CD4-positive, alpha-beta T cell (primary cell): ENCODE results near the gene PPP1R13B. TPM values are rescaled to one million over a fixed set of nuclear protein-coding genes. Genes with fewer than 3 reads are reported as not detected.

Source experiments
- ATAC-seq: fragments of 200-7000 bp; cut with Tn5 transposase; one replicate; pipeline ENCODE4 v1.10.0; 2022; ENCODE audit warnings: mild to moderate bottlenecking; ENCODE audit not compliant: poor library complexity
- CTCF ChIA-PET: fragments of 350-600 bp; sonication (Branson Sonifier 250); formaldehyde crosslinking; loops from one replicate; lab custom pipeline; 2021; ENCODE audit warnings: antibody characterized with exemption, inconsistent platforms; lab: Charles Lee
- POLR2A ChIA-PET: fragments of 350-600 bp; sonication (Branson Sonifier 250); formaldehyde crosslinking; loops from one replicate; lab custom pipeline; 2021; ENCODE audit warnings: antibody characterized with exemption, inconsistent platforms; lab: Charles Lee
- DNase-seq, 14 experiments: peaks; one replicate each; pipeline ENCODE4 v3.0.0-alpha.2; 2013 to 2020; ENCODE audit warnings: mixed read lengths in 2 of 14
- H3K27ac ChIP-seq, 2 donors: one replicate each; pipeline versions ENCODE4 v1.5.1 to v1.7.0; 2013; ENCODE audit warnings: low read length in 2 of 2, low read depth in 1 of 2, mild to moderate bottlenecking in 1 of 2
- H3K27me3 ChIP-seq, 2 experiments: 1 replicate in 1 of 2; 2 replicates in 1 of 2; pipeline versions ENCODE4 v1.6.1 to v1.7.0; 2013; ENCODE audit warnings: low read length in 2 of 2, control low read depth in 1 of 2, mild to moderate bottlenecking in 1 of 2, moderate library complexity in 1 of 2; ENCODE audit not compliant: insufficient read depth in 2 of 2, control insufficient read depth in 1 of 2
- H3K36me3 ChIP-seq: one replicate; pipeline ENCODE4 v1.6.1; 2013; ENCODE audit warnings: low read length, control low read depth; ENCODE audit not compliant: insufficient read depth
- H3K4me1 ChIP-seq: one replicate; pipeline ENCODE4 v1.6.1; 2013; ENCODE audit warnings: low read length, control low read depth; ENCODE audit not compliant: insufficient read depth
- H3K4me3 ChIP-seq: one replicate; pipeline ENCODE4 v1.5.1; 2013; ENCODE audit warnings: mild to moderate bottlenecking, low read length, moderate library complexity
- H3K9me3 ChIP-seq, 2 experiments: 1 replicate in 1 of 2; 2 replicates in 1 of 2; pipeline versions ENCODE4 v1.6.1 to v1.7.0; 2013; ENCODE audit warnings: low read length in 2 of 2, mild to moderate bottlenecking in 2 of 2, control low read depth in 1 of 2, moderate library complexity in 1 of 2; ENCODE audit not compliant: control insufficient read depth in 1 of 2, insufficient read depth in 1 of 2
- H3K27ac Mint-ChIP-seq: one replicate; pipeline ENCODE4 v1.8.0; 2020; ENCODE audit warnings: mixed read lengths
- H3K27me3 Mint-ChIP-seq: one replicate; pipeline ENCODE4 v1.8.0; 2021; ENCODE audit warnings: mixed read lengths
- H3K36me3 Mint-ChIP-seq: one replicate; pipeline ENCODE4 v1.8.0; 2021; ENCODE audit warnings: low read depth, mixed read lengths
- H3K4me1 Mint-ChIP-seq: one replicate; pipeline ENCODE4 v1.8.0; 2021; ENCODE audit warnings: low read depth, mixed read lengths
- H3K4me3 Mint-ChIP-seq: one replicate; pipeline ENCODE4 v1.8.0; 2020; ENCODE audit warnings: mild to moderate bottlenecking, mixed read lengths
- H3K9me3 Mint-ChIP-seq: one replicate; pipeline ENCODE4 v1.8.0; 2020; ENCODE audit warnings: mixed read lengths
- intact Hi-C, 2 experiments: fragments of 100-400 bp; cut with DNase I in 1 of 2; cut with micrococcal nuclease in 1 of 2; formaldehyde crosslinking; loops; one replicate each; pipeline versions ENCODE4 v1.15.1 to v1.9.0; 2023 to 2025; cut with DNase I, micrococcal nuclease
- total RNA-seq, 174 experiments: library from RNA in 2 of 174; stranded (reverse) in 2 of 174; gene quantifications; one replicate each; pipeline ENCODE4 v1.2.3 and lab custom pipeline; 2021 to 2026
- TF ChIP-seq, protein P1 (sequence below): fragments of 200-600 bp; IDR thresholded peaks from one replicate; pipeline ENCODE4 v1.8.0; 2022; ENCODE audit warnings: antibody characterized with exemption, mild to moderate bottlenecking

The PPP1R13B gene
- total RNA-seq, 2 experiments from 2014 or later: 14.3 to 14.4 TPM

DNA sequence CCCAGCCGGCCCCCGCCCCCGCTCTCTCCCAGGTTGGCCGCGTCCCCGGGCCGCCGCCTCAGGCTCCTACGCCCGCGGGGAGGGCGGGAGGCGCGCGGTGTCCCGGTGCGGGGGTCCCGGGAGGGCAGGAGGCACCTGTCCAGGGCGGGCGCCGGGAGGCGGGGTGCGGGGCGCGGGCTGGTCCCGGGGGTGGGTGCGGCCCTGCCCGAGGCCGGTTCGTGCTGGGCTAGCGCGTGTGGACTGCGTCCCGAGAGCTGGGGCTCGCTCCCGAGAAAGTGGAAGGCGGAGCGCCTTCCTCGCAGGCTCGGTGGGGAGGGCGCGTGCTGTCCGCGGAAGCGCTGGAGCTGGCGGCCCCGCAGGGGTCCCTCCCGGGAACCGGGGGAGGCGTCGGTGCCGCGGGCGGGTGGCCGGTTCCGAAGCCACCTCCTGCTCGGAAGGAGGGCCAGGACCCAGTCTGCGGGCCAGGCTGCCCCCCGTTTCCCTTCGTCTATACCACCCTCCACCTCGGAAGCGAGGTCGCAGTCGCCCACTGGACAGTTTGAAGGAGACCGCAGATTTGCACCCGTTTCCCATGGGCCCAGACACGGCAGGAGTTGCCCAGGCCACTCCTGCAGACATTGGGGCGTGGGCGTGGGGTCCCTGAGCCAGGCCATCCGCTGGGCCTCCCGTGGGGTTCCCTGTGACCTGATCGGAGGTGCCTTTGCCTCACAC, 131.1 kb downstream of the PPP1R13B start:
- peaks cover 5% of the 10 kb centered on the region for H3K36me3 Mint-ChIP-seq
- Histone ChIP-seq H3K36me3 (no peaks in the 10 kb centered on the region), H3K4me3 (peak overlapping the region; percentile 50), H3K27ac (no peak overlapping the region), H3K27me3 (no peaks in the 10 kb centered on the region), H3K4me1 (peaks cover 39% of the 10 kb centered on the region), H3K9me3 (no peaks in the 10 kb centered on the region)
- CTCF ChIA-PET: no interaction called here
- H3K27ac Mint-ChIP-seq: peak overlapping the region; percentile 53
- intact Hi-C loops: loop anchor here in 1 of 2 experiments (2.0 to 10.0 kb wide), 4 partner anchors 131 to 1039 kb away; partner anchors contain the start of genes BAG5, COA8, PPP1R13B and SIVA1
- POLR2A ChIA-PET: interaction anchor here (0.6 to 1.6 kb wide), 12 partner anchors 10 to 331 kb away, joined by 3 to 6 read pairs (median 3); partner anchors contain the start of genes BAG5 and MARK3
- ATAC-seq: no peak
- no peaks in the 10 kb centered on the region for H3K27me3 Mint-ChIP-seq
- H3K9me3 Mint-ChIP-seq: no peaks in the 10 kb centered on the region
- H3K4me1 Mint-ChIP-seq: peaks cover 46% of the 10 kb centered on the region
- DNase-seq: peak in 7 of 14 experiments; percentile 7 to 50 (median 13)
- H3K4me3 Mint-ChIP-seq: peak overlapping the region; percentile 87
- TF ChIP-seq, protein P1, sequence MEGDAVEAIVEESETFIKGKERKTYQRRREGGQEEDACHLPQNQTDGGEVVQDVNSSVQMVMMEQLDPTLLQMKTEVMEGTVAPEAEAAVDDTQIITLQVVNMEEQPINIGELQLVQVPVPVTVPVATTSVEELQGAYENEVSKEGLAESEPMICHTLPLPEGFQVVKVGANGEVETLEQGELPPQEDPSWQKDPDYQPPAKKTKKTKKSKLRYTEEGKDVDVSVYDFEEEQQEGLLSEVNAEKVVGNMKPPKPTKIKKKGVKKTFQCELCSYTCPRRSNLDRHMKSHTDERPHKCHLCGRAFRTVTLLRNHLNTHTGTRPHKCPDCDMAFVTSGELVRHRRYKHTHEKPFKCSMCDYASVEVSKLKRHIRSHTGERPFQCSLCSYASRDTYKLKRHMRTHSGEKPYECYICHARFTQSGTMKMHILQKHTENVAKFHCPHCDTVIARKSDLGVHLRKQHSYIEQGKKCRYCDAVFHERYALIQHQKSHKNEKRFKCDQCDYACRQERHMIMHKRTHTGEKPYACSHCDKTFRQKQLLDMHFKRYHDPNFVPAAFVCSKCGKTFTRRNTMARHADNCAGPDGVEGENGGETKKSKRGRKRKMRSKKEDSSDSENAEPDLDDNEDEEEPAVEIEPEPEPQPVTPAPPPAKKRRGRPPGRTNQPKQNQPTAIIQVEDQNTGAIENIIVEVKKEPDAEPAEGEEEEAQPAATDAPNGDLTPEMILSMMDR: no peak

DNA sequence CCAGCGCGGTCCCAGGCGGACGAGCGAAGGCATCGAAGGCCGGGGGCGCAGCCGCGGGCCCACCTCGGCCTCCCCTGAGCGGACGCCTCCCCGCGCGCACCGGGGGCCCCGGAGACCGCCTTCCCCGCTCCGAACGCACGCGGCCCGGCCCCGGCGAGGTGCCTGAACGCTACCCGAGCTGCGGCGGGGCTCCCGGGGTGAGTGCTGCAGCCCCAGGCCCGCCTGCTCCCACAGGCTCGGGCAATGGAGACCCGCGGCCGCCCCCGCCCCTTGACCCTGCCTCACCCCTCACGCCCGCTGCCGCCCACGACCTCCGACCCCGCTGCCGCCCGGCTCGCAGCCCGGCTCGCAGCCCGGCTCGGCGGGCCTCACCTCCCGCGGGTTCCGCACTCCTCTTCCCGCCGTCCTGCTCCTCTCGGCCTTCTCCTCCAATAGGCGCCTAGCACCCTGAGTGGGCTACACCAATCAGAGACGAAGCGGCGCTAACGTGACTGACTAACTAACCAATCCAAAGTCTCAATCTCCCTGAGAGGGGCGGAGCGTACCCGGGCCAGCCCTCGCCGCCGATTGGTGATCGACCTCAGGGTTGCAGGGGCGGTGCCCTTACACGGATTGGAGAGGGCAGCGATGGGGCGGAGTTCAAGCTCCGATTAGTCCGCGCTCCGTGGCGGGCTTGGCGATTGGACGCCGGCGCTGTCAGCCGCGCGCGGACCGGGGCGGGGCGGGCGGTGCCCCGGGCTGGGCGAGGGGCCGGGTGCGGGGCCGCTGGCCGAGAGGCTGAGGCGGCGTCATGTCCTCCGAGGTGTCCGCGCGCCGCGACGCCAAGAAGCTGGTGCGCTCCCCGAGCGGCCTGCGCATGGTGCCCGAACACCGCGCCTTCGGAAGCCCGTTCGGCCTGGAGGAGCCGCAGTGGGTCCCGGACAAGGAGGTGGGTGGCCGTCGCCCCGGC, 132.0 kb downstream of the PPP1R13B start, which contains the start of the genes XRCC3 and ZFYVE21:
Gene XRCC3, minus strand, starts transcription at position 400 of the 949 bp plus-strand sequence. CDS start 4,364 bp downstream, outside the sequence.
Gene ZFYVE21, plus strand, starts transcription at position 759 of the 949 bp plus-strand sequence. Its CDS starts 32 bp downstream, at position 791.
- no peaks in the 10 kb centered on the region for H3K27me3 ChIP-seq
- no peaks in the 10 kb centered on the region for H3K36me3 ChIP-seq
- peaks cover 39% of the 10 kb centered on the region for H3K4me1 ChIP-seq
- H3K9me3 Mint-ChIP-seq: no peaks in the 10 kb centered on the region
- intact Hi-C loops: loop anchor here in 1 of 2 experiments (2.0 to 10.0 kb wide), 5 partner anchors 87 to 1039 kb away; partner anchors contain the start of genes BAG5, COA8, KLC1 and SIVA1
- H3K9me3 ChIP-seq: no peaks in the 10 kb centered on the region
- TF ChIP-seq, protein P1: no peak
- ChIA-PET CTCF (no interaction called here), POLR2A (interaction anchor here (0.6 to 1.6 kb wide), 14 partner anchors 9 to 381 kb away, joined by 3 to 6 read pairs (median 3); partner anchors contain the start of genes BAG5, EIF5 and MARK3)
- H3K4me3 ChIP-seq: peak within 1 kb of the TSS; percentile 51
- peak within 1 kb of the TSS; percentile 94 for H3K4me3 Mint-ChIP-seq
- peaks cover 5% of the 10 kb centered on the region for H3K36me3 Mint-ChIP-seq
- H3K27ac ChIP-seq: no peak within 1 kb of the TSS
- peak within 1 kb of the TSS; percentile 84 for H3K27ac Mint-ChIP-seq
- H3K27me3 Mint-ChIP-seq: no peaks in the 10 kb centered on the region
- DNase-seq: peak; percentile 99 to 100 (median 99)
- ATAC-seq: peak; percentile 93
- peaks cover 43% of the 10 kb centered on the region for H3K4me1 Mint-ChIP-seq
